HepG2 (cell line): ENCODE results near the gene SCAANT1. TPM values are rescaled to one million over a fixed set of nuclear protein-coding genes. Genes with fewer than 3 reads are reported as not detected.
A peak's percentile ranks its signal among the peaks of the same experiment; 100 is the strongest.

Source experiments
- DR1 ChIP-seq: sonication (generic); formaldehyde crosslinking; IDR thresholded peaks from 2 replicates; pipeline ENCODE4 v1.8.0; 2021; ENCODE audit warnings: mild to moderate bottlenecking, missing genetic modification reagents, inconsistent platforms
- IRF2 ChIP-seq: IDR thresholded peaks from 2 replicates; pipeline ENCODE4 v1.6.1; 2018; ENCODE audit warnings: missing genetic modification reagents, missing compliant biosample characterization
- MTA1 ChIP-seq: sonication (generic); formaldehyde crosslinking; IDR thresholded peaks from 2 replicates; pipeline ENCODE4 v1.4.0; 2020; ENCODE audit warnings: missing genetic modification reagents, mild to moderate bottlenecking, borderline replicate concordance
- NFRKB ChIP-seq: fragments of 450-650 bp; IDR thresholded peaks from 2 replicates; pipeline ENCODE4 v1.6.1; 2017
- POLR2A ChIP-seq, 2 experiments: IDR thresholded peaks; 2 replicates each; pipeline ENCODE4 v1.6.1; 2011; ENCODE audit warnings: low read depth in 2 of 2, low read length in 2 of 2, mild to moderate bottlenecking in 1 of 2, moderate library complexity in 1 of 2; ENCODE audit not compliant: insufficient read depth in 1 of 2
- SIX4 ChIP-seq: sonication (generic); formaldehyde crosslinking; IDR thresholded peaks from 2 replicates; pipeline ENCODE4 v1.4.0; 2020; ENCODE audit warnings: missing genetic modification reagents
- TSC22D2 ChIP-seq: sonication (generic); formaldehyde crosslinking; IDR thresholded peaks from 2 replicates; pipeline ENCODE4 v1.5.1; 2020; ENCODE audit warnings: missing genetic modification reagents, mild to moderate bottlenecking, borderline replicate concordance
- ZBTB20 ChIP-seq: sonication (generic); formaldehyde crosslinking; IDR thresholded peaks from 2 replicates; pipeline ENCODE4 v1.8.1; 2023; ENCODE audit warnings: missing genetic modification reagents, low read depth, mild to moderate bottlenecking, borderline replicate concordance
- ZBTB7B ChIP-seq: sonication (generic); formaldehyde crosslinking; IDR thresholded peaks from 2 replicates; pipeline ENCODE4 v1.4.0; 2020; ENCODE audit warnings: missing genetic modification reagents
- ZFX ChIP-seq: sonication (generic); formaldehyde crosslinking; IDR thresholded peaks from 2 replicates; pipeline ENCODE4 v1.4.0; 2020; ENCODE audit warnings: mild to moderate bottlenecking, low read depth, missing genetic modification reagents, moderate library complexity
- ZNF282 ChIP-seq: fragments of 450-650 bp; IDR thresholded peaks from 2 replicates; pipeline ENCODE4 v1.6.1; 2018; ENCODE audit not compliant: partially characterized antibody
- ZNF343 ChIP-seq: sonication (generic); formaldehyde crosslinking; IDR thresholded peaks from 2 replicates; pipeline ENCODE4 v1.4.0; 2020; ENCODE audit warnings: mild to moderate bottlenecking, missing genetic modification reagents
- ZNF441 ChIP-seq: sonication (generic); formaldehyde crosslinking; IDR thresholded peaks from 2 replicates; pipeline ENCODE4 v1.7.0; 2021; ENCODE audit warnings: missing genetic modification reagents, borderline replicate concordance
- ZNF557 ChIP-seq: sonication (generic); formaldehyde crosslinking; IDR thresholded peaks from 2 replicates; pipeline ENCODE4 v1.4.0; 2020; ENCODE audit warnings: missing genetic modification reagents
- ZNF574 ChIP-seq: sonication (generic); formaldehyde crosslinking; IDR thresholded peaks from 2 replicates; pipeline ENCODE4 v1.4.0; 2020; ENCODE audit warnings: missing genetic modification reagents
- ZNF687 ChIP-seq: sonication (generic); formaldehyde crosslinking; IDR thresholded peaks from 2 replicates; pipeline ENCODE4 v1.5.1; 2020; ENCODE audit warnings: mild to moderate bottlenecking, missing genetic modification reagents, moderate library complexity
- ZSCAN12 ChIP-seq: sonication (generic); formaldehyde crosslinking; IDR thresholded peaks from 2 replicates; pipeline ENCODE4 v1.9.0; 2021; ENCODE audit warnings: mild to moderate bottlenecking, missing genetic modification reagents
- polyA plus RNA-seq, 8 experiments: library from polyadenylated mRNA; depleted of rRNA in 3 of 8; stranded (reverse) in 7 of 8; unstranded in 1 of 8; fragments of >200 nt; fragmentation: Illumina TruSeq in 4 of 8; extraction: Trizol in 4 of 8; gene quantifications; 2 replicates each; pipeline versions ENCODE4 v1.2.1 to v1.2.3, GENCODE V29; 2011 to 2016; ENCODE audit warnings: low read depth in 4 of 8, missing spikeins in 1 of 8, mixed read lengths in 1 of 8; ENCODE audit not compliant: insufficient read depth in 1 of 8
- total RNA-seq, 5 experiments: library from RNA; depleted of rRNA; stranded (reverse); fragments of >200 nt; fragmentation: Illumina TruSeq; extraction: Trizol; gene quantifications; 2 replicates each; pipeline ENCODE4 v1.2.3, GENCODE V29; 2016; ENCODE audit warnings: low read depth in 1 of 5
- TF ChIP-seq, protein P1 (sequence below): sonication (generic); formaldehyde crosslinking; IDR thresholded peaks from 2 replicates; pipeline ENCODE4 v1.4.0; 2020; ENCODE audit warnings: mild to moderate bottlenecking, missing genetic modification reagents, borderline replicate concordance
- TF ChIP-seq, protein P2 (sequence below): sonication (generic); formaldehyde crosslinking; IDR thresholded peaks from 2 replicates; pipeline ENCODE4 v1.4.0; 2020; ENCODE audit warnings: missing genetic modification reagents

The SCAANT1 gene
- total and polyA plus RNA-seq, 2 of the 13 experiments (the other 11 are each of a cell fraction or from before 2014, with no cell fraction given): not detected

DNA sequence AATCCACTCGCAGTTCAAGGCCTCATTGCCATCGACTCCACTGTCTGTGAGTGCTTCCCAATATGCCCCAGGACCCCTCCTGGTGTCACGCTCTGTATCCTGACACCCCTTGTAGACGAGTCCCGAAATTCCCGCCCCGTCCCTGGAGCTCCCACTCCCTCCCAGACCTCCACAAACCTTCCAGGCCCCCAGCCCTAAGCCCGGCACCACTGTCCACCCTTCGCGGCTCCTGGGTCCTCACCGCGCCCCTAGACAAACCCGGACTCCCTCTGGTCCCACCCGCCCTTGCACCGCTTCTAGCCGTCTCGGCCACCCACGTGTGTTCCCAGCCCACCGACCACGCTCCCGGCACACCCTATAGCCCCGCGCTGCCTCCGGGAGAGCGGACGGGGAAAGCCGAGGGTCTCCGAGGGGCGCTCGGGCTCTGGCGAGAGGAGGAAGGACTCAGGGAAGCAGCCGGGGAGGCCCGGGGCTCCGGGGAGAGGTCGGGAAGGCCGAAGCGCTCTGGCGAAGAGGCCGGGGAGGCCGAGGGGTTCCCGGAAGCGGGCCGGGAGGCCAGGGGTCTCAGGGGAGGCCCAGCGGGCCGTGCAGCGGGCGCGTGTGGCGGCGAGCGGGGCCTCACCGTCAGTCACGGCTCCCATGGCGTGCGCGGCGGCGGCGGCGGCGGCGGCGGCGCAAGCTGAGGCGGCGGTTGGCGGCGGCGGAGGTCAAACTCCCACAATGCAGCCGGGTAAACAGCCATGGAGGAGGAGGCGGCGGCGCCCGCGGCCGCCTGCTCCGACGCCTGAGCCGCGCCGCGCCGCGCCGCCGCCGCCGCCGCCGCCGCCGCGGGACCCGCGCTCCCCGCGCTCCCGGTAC is 48.8 kb downstream of the SCAANT1 start, which contains the start of the genes ATXN7 and THOC7 (continued):
- TF ChIP-seq ZNF687 (CRISPR knock-in tag) (peak; percentile 73), ZNF574 (CRISPR knock-in tag) (peak; percentile 38; the same call in 1 of the 2 replicates), POLR2A (IDR thresholded peaks at IDR 0.05; ENCODE audit: insufficient read depth in 1 of 2, low read depth in 2 of 2, low read length in 2 of 2) (peak in 1 of 2 experiments; percentile 40; a peak in 2 of 4 replicates), ZNF282 (no peak), ZSCAN12 (CRISPR knock-in tag) (0 out of 2 replicates have a peak, but pooled peaks have one; percentile 75), ZNF441 (CRISPR knock-in tag) (no peak; the same call in 1 of the 2 replicates), NFRKB (no peak), ZNF343 (CRISPR knock-in tag) (peak; percentile 60; the same call in 1 of the 2 replicates), TSC22D2 (CRISPR knock-in tag) (peak; percentile 68; the same call in 1 of the 2 replicates), ZFX (CRISPR knock-in tag) (peak; percentile 88), ZBTB20 (CRISPR knock-in tag) (peak; percentile 38; the same call in 1 of the 2 replicates), IRF2 (CRISPR knock-in tag) (no peak), DR1 (CRISPR knock-in tag) (no peak), SIX4 (no peak), ZNF557 (no peak), MTA1 (0 out of 2 replicates have a peak, but pooled peaks have one; percentile 28), ZBTB7B (0 out of 2 replicates have a peak, but pooled peaks have one; percentile 8)
- TF ChIP-seq, protein P1, sequence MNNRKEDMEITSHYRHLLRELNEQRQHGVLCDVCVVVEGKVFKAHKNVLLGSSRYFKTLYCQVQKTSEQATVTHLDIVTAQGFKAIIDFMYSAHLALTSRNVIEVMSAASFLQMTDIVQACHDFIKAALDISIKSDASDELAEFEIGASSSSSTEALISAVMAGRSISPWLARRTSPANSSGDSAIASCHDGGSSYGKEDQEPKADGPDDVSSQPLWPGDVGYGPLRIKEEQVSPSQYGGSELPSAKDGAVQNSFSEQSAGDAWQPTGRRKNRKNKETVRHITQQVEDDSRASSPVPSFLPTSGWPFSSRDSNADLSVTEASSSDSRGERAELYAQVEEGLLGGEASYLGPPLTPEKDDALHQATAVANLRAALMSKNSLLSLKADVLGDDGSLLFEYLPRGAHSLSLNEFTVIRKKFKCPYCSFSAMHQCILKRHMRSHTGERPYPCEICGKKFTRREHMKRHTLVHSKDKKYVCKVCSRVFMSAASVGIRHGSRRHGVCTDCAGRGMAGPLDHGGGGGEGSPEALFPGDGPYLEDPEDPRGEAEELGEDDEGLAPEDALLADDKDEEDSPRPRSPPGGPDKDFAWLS (CRISPR knock-in tag): 0 out of 2 replicates have a peak, but pooled peaks have one; percentile 52
- TF ChIP-seq, protein P2, sequence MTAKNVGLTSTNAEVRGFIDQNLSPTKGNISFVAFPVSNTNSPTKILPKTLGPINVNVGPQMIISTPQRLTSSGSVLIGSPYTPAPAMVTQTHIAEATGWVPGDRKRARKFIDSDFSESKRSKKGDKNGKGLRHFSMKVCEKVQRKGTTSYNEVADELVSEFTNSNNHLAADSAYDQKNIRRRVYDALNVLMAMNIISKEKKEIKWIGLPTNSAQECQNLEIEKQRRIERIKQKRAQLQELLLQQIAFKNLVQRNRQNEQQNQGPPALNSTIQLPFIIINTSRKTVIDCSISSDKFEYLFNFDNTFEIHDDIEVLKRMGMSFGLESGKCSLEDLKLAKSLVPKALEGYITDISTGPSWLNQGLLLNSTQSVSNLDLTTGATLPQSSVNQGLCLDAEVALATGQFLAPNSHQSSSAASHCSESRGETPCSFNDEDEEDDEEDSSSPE (CRISPR knock-in tag): no peak; the same call in 1 of the 2 replicates
